HG03095 (cell line): ENCODE measurements around the gene LRRC9.
"Not testable (repeated sequence)": the region's sequence is repeated elsewhere in the genome, so short reads cannot be mapped to it uniquely, and the experiment has no call there.

ENCODE experiments used
- ATAC-seq: cut with Tn5 transposase; IDR thresholded peaks from one replicate; pipeline ENCODE4 v1.9.1; 2021; ENCODE audit warnings: moderate library complexity; ENCODE audit not compliant: unreplicated experiment

The LRRC9 gene

DNA sequence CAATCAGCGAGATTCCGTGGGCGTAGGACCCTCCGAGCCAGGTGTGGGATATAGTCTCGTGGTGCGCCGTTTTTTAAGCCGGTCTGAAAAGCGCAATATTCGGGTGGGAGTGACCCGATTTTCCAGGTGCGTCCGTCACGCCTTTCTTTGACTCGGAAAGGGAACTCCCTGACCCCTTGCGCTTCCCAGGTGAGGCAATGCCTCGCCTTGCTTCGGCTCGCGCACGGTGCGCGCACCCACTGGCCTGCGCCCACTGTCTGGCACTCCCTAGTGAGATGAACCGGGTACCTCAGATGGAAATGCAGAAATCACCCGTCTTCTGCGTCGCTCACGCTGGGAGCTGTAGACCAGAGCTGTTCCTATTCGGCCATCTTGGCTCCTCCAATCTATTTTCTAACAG, 32.2 kb downstream of the LRRC9 start:
- not testable (repeated sequence) for ATAC-seq

DNA sequence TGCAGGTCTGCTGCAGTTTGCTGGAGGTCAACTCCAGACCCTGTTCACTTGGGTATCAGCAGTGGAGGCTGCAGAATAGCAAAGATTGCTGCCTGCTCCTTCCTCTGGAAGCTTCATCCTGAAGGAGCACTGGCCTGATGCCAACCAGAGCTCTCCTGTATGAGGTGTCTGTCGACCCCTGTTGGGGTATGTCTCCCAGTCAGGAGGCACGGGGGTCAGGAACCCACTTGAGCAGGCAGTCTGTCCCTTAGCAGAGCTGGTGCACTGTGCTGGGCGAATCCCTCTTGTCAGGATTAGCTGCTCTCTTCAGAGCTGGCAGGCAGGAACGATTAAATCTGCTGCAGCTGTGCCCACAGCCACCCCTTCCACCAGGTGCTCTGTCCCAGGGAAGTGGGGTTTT, 37.9 kb downstream of the LRRC9 start:
- not testable (repeated sequence) for ATAC-seq

DNA sequence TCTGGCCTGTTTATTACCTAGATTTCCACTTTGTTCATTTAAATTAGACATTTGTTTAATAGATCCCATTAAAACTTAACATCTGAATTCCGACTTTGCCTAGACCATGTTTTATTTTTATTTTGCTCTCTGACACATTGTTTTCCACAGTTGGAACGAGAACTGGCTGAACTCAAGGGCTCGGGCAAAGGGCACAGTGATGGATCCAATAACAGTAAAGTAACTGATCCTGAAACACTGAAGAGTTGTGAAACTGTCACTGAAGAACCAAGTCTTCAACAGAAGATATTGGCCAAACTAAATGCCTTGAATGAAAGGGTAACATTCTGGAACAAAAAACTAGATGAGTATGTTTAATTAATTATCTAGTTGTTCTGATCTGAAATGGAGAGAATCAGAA, 39.7 kb downstream of the LRRC9 start:
- no peak for ATAC-seq

DNA sequence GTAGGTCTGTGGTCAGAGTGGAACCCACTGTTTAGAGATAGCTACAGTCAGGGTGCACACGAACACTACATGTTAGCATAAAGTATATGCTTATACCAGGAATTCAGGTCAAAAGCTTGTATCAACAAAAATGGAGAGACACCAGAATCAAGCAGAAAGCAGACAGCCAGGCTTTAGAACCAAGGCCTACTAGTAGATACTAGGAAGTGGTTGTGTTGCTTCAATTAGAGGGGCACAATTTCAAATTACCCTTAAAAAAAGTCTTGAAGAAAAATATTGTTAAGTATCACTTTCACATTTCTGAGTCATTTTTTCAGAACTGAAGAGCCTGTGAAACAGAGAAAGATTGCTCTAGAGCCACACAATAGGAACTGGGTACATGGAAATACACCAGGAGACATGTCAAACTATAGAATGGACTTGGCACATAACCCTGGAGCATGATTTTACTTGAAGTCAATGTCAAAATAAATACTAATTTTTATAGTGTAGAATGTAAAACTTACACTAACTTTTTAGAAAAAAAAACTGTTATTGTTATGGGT, 41.6 kb downstream of the LRRC9 start:
- peak; percentile 40 for ATAC-seq

DNA sequence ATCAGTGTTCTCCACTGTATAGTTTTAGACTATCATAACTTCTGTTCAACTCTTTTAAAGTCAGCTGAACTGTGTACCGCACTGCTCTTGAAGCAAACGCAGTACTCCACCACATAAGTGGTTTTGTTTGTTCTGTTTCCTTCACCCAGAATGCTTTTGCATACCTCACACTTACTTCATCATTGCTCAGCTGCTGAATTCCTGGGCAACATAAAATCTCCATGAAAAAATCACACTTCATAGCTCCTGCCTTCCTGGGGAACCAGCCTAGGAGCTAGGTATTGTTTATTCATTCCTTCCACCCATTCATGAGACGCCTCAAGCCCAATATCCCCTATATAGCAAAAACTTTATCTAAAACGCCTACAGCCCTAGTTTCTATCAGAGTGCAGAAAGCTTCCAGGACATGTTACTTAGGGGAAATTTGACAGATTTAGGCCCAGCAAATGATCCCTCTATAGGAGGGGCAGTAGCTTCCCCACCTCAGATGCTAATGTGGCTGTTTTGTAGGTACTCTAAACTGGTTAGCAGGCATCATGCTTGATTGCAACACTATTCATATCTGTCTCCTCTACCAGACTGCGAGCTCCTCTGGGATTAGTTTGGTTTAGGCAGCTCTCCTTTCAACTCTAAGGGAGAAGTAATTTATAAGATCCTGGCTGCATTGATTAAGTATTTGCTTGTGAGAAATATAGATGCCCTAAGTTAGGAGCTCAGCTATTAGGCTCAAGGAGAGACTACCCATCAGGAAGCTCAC, 44.5 kb downstream of the LRRC9 start:
- ATAC-seq: peak; percentile 16

DNA sequence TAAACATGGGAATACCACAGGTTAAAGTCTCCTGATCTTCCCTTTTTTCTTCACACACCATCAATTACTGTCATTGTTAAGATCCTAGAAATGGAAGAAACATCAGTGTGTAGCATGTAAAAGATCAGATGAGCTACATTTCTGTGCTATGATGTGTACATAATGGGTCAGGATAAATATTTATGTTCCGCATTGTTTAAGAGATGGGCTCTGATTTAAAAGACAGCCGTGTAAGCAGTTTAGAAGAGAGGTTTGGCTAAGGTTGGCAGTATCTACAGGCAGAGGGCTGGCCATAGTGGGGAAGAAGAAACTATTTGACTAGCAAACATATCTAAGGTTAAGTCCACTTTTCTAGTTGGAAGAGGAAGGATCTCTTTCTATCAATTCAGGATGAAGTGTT, 49.4 kb downstream of the LRRC9 start:
- ATAC-seq: no peak

DNA sequence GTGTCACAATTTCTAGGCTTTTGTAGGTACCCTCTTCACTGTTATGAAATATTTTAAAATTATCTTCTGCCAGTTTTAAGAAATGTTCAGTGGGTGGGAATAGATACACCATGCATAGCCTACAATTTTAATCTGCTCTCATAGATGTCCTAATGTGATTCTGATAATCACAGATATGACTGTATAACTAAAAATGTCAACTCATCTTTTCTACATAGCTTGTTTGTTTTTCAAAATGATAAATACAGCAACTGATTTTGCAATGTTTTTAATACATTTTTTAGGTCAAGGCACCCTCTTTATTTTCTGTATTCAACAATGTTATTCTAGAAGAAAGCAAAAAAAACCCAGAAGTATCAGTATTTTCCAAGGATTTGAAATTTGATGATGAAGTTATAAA, 61.6 kb downstream of the LRRC9 start:
- no peak for ATAC-seq

DNA sequence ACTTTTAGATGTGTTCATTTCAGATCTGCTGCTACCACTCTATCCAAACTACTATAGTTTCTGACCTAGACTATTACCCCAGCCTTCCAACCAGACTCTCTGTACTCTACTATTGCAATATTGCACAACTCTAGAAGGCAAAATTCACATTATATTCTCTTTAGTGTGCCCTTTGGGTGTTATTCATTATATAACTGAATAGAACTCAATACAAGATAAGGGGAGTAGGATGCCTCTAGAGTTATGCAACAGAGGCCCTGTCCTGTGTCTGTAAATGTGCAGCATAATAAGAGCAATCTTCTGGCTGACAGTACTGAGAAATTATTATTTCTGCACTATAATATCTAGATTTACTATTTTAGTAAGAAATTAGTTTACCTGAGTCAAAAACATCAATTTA, 63.1 kb downstream of the LRRC9 start:
- ATAC-seq: no peak

DNA sequence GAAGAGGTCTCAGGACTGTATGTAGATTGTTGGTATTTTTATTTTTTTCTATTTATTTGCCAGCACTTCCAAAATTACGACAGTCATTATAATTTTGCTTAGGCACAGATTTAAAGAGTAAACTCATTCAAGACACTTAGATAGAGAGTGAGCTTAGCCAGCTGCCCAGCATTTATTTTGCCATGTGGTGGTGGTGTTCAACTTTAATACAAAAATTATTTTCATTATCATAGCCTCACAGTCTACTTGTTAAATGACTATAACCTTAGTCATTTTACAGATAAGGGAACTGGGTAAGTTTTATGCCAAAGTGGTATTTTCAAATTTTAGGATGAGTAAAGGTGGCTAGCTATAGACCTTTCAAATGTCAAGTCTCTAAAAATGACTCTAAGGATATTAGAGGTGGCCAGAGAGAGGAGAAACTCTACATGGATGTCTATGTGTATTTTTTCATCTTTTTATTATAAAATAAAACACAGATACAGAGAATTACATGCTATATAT, 66.7 kb downstream of the LRRC9 start:
- ATAC-seq: no peak

DNA sequence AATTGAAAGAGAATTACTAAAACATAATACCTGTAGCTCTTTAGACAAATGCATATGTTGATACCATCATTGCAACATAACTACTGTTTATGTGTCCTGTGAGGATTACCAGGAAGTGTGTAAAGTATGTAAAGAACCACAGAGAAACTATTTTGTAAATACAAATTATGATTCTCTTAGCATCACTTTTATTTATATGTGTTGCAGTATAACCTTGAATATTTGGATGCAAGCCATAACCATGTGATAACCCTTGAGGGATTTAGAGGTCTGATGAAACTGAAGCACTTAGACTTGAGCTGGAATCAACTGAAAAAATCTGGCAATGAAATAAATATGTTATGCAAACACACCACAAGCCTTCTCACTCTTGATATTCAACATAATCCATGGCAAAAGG, 77.5 kb downstream of the LRRC9 start:
- no peak for ATAC-seq

DNA sequence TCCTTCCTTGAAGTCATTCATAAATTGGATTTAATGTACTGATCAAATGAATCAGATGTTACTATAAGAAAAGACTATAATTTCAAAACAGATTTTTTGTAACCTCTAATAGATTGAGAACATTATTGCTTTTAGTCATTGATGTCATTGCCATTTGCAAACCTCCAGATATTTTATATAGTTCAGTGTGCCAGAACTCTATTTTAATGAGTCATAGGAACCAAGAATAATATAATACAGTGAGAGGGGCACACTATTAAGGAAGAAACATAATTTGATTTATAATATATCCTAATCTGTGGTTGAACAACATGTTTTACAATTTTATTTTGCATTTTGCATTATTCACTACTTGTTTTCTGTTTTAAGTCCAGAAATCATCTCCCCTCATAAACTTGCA, 78.0 kb downstream of the LRRC9 start:
- ATAC-seq: no peak

DNA sequence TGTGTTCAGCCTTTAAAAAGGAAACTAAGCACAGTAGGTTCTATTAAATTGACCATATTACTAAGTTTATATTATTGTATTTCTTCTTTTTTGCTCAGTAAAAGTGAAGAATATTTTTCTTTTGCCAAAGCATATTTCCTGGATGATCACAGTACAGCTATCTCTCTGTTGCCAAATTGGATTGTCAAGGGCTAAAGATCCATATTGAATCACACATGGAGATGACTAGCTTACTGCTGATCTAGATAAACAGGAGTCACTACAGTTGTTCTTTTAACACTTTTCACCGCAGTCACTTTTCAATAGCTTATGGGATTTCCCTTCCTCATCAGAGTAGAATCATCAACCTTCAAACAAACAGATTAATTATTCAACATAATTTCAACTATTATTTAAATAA, 78.6 kb downstream of the LRRC9 start:
- ATAC-seq: no peak

DNA sequence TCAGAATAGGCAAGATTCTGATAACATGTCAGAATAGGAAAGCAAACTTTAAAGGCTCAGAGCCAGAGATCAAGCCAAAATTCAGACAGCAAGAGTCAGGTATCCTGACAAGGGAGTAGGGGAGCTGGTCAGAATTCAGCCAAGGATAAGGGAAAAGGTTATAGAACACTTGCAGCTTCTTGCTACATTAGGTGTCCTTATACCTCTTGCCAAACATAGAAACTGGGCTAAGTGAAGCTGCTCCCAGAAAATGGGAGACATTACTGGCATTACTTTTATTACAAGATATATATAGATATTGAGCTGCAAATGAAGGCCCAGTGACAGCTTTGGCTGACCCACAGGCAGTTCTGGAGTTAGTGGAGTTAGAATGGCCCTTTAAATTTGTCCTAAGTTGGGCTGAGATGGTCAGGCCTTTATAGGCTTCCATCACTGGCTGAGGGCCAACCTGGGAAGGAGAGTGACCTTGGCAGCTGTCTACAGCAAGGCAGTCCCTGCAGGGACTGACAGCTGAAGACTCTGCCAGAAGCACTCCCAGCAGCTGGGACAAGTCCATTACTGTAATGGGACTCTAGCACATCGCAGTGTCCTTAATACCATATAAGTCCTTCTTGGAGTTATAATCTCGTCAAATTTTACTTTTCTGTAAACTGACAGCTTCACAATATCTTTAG, 83.0 kb downstream of the LRRC9 start:
- ATAC-seq: no peak

DNA sequence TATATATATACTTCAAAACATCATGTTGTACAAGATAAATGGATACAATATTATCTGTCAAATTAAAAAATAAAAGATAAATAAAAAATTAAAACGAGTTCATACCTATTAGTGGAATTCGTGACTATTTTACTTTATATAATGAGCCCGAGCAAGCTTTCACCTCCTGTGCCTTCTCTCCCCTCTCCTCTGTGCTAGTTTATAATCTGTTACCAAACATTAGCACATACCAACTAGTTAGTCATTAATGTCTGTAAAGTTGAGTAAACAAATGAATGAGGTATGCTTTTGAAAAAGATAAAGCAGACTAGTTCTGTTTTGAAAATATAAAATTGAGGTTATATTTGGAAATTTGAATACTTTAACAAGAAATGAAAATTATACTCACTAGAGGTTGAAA, 84.0 kb downstream of the LRRC9 start:
- ATAC-seq: no peak

DNA sequence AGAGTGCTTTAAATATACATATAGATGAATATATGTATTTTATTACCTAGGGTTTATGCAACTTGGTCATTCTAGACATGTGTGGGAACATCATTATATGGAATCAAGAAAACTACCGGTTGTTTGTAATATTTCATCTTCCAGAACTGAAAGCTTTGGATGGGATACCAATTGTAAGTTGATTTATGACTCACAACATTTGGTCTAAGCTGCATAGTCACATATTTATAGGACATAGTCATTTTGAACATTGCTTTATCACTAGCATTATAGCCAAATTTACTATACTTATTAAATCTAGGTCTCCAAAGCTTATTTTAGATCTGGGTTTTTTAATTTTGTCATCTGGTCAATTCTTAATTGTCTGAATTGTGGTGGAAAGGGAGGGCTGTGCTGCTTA, 88.1 kb downstream of the LRRC9 start:
- no peak for ATAC-seq

DNA sequence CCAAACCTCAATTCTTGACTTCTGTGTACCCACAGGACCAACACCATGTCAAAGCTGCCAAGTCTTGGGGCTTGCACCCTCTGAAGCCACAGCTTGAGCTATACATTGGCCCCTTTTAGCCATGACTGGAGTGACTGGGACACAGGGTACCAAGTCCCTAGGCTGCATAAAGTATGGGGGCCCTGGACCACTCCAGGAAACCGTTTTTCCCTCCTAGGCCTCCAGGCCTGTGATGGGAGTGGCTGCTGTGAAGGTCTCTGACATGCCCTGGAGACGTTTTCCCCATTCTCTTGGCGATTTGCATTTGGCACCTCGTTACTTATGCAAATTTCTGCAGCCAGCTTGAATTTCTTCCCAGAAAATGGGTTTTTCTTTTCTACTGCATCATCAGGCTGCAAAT, 90.3 kb downstream of the LRRC9 start:
- not testable (repeated sequence) for ATAC-seq

DNA sequence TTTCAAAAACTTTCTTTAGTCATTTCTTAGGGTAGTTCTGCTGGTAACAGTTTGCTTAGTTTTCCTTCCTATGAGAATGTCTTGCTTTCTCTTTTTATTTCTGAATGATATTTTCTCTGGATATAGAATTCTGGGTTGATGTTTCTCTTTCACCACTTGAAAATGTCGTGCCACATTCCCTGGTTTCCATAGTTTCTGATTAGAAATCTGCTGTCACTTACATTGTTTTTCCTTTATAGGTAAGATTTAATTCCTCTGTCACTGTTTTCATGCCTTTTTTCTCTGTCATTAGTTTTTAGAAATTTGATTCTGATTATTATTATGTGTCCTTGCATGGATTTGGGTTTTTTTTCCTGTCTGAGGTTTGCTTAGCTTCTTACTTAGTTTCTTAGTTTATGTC, 94.5 kb downstream of the LRRC9 start:
- ATAC-seq: no peak

DNA sequence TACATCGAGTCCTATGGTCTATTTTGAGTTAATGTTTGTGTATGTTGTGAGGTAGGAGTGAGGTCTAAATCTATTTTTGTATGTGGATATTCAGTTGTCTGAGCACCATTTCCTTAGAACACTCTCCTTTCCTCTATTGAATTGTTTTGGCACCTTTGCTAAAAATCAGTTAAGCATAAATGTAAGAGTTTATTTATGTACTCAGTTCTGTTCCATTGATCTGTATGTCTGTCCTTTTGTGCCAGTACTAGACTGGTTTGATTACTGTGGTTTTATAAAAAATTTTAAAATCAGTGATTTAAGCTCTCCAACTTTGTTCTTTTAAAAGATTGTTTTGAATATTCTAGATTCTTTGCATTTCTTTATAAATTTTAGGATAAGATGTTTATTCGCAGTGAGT, 101.7 kb downstream of the LRRC9 start:
- no peak for ATAC-seq

DNA sequence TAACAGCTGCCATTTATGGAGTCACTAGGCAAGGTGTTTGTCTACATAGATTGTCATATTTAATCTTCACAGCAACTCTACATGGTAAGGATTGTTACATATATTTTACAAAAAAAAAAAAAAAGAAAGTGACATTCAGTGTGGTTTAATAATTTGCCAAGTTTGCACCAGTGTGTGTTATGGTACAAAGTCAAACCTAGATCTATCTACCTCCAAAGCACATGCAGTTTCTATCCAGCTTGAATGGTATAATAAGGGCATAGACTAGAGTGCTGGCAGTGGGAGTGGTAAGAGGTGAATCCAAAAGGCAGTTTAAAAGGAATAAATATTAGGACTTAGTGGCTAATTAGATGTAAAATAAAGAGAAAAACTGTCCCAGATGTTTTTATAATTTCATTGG, 105.6 kb downstream of the LRRC9 start:
- no peak for ATAC-seq

DNA sequence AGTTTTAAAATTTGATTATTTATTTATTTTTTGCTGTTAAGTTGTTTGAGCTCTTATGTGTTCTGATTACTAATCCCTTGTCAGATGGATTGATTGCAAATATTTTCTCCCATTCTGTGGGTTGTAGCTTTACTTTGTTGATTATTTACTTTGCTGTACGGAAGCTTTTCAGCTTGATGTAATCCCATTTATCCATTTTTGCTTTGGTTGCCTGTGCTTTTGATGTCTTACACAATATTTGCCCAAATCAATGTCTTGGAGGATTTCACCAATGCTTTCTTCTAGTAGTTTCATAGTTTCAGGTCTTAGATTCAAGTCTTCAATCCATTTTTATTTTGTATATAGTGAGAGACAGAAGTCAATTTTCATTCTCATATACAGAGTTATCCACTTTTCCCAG, 115.2 kb downstream of the LRRC9 start:
- no peak for ATAC-seq

DNA sequence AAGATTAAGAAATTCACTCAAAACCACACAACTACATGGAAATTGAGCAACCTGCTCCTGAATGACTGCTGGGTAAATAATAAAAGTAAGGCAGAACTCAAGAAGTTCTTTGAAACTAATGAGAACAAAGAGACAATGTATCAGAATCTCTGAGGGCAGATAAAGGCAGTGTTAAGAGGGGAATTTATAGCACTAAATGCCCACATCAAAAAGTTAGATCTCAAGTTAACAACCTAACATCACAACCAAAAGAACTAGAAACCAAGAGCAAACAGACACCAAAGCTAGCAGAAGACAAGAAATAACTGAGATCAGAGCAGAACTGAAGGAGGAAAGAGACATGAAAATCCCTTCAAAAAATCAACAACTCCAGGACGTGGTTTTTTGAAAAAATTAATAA, 128.0 kb downstream of the LRRC9 start:
- ATAC-seq: not testable (repeated sequence)

DNA sequence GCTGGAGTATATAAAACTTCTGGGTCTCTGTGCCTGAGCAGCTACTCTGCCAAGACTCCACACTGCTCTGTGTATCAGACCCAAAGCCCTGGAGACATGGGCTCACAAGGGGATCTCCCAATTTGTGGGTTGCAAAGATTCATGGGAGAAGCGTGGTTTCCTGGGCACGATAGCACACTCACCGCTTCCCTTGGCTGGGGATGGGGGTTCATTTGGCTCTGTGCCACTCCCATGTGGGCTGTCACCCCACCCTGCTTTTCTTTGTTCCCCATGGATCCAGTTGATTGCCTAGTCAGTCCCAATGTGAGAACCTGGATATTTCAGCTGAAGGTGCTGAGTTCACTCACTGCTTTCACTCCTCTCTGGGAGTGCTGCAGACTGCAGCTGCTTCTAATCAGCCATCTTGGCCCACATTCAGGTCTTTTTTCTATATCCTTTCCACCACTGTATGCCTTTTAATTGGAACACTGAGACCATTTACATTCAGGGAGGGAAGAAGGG, 131.8 kb downstream of the LRRC9 start:
- no peak for ATAC-seq
